HepG2 (cell line): ENCODE results near the gene DNM3.

Experiments used
- CCAR2 ChIP-seq: fragments of 200-400 bp; formaldehyde crosslinking; optimal IDR thresholded peaks from 2 replicates; pipeline ENCODE3; 2018; ENCODE audit warnings: low read depth, mild to moderate bottlenecking, low read length, moderate library complexity
- CTCF ChIP-seq: sonication (generic); formaldehyde crosslinking; IDR thresholded peaks from 2 replicates; pipeline ENCODE4 v1.5.0; 2020; ENCODE audit warnings: mild to moderate bottlenecking, missing genetic modification reagents, moderate library complexity
- GABPA ChIP-seq, 2 experiments: IDR thresholded peaks; 2 replicates each; pipeline ENCODE4 v1.6.1; 2011 to 2016; ENCODE audit warnings: low read depth in 2 of 2, low read length in 1 of 2, missing biosample characterization in 1 of 2, missing genetic modification characterization in 1 of 2
- MAFF ChIP-seq: IDR thresholded peaks from 2 replicates; pipeline ENCODE4 v1.6.1; 2011; ENCODE audit warnings: low read depth, low read length, improper control_type of control experiment
- MYC ChIP-seq: sonication (generic); formaldehyde crosslinking; IDR thresholded peaks from 2 replicates; pipeline ENCODE4 v1.9.0; 2021; ENCODE audit warnings: missing genetic modification reagents, borderline replicate concordance
- MYNN ChIP-seq: sonication (generic); formaldehyde crosslinking; IDR thresholded peaks from 2 replicates; pipeline ENCODE4 v1.4.0; 2020; ENCODE audit warnings: mild to moderate bottlenecking, low read depth, missing genetic modification reagents
- SP2 ChIP-seq: sonication (generic); formaldehyde crosslinking; IDR thresholded peaks from 2 replicates; pipeline ENCODE4 v1.5.1; 2020; ENCODE audit warnings: mild to moderate bottlenecking, missing genetic modification reagents
- ZNF670 ChIP-seq: sonication (generic); formaldehyde crosslinking; IDR thresholded peaks from 2 replicates; pipeline ENCODE4 v1.8.0; 2022; ENCODE audit warnings: mild to moderate bottlenecking, missing genetic modification reagents, borderline replicate concordance
- ZNF747 ChIP-seq: sonication (generic); formaldehyde crosslinking; IDR thresholded peaks from 2 replicates; pipeline ENCODE4 v1.8.1; 2023; ENCODE audit warnings: missing genetic modification reagents, mild to moderate bottlenecking, borderline replicate concordance
- ZNF839 ChIP-seq: sonication (generic); formaldehyde crosslinking; IDR thresholded peaks from 2 replicates; pipeline ENCODE4 v1.4.0; 2020; ENCODE audit warnings: missing genetic modification reagents, mild to moderate bottlenecking, borderline replicate concordance
- ZSCAN30 ChIP-seq: sonication (generic); formaldehyde crosslinking; IDR thresholded peaks from 2 replicates; pipeline ENCODE4 v1.5.0; 2020; ENCODE audit warnings: mild to moderate bottlenecking, missing genetic modification reagents
- TF ChIP-seq, protein P1 (sequence below): sonication (generic); formaldehyde crosslinking; IDR thresholded peaks from 2 replicates; pipeline ENCODE4 v1.5.0; 2020; ENCODE audit warnings: mild to moderate bottlenecking, missing genetic modification reagents, borderline replicate concordance
- TF ChIP-seq, protein P2 (sequence below): conservative IDR thresholded peaks from 2 replicates; pipeline ENCODE4 v1.6.1; 2018; ENCODE audit warnings: missing genetic modification reagents
- TF ChIP-seq, protein P3 (sequence below), 2 experiments: IDR thresholded peaks; 2 replicates each; pipeline ENCODE4 v1.6.1; 2011 to 2012; ENCODE audit warnings: low read length in 2 of 2, borderline replicate concordance in 1 of 2, low read depth in 1 of 2, mild to moderate bottlenecking in 1 of 2, moderate library complexity in 1 of 2

- TF ChIP-seq MAFF (no peak), SP2 (no peak), CTCF (no peak), GABPA (IDR thresholded peaks at IDR 0.05; ENCODE audit: low read depth, low read length) (no peak), GABPA (CRISPR knock-in tag; IDR thresholded peaks at IDR 0.05; ENCODE audit: low read depth) (no peak), CCAR2 (no peak), ZSCAN30 (CRISPR knock-in tag) (no peak), MYC (CRISPR knock-in tag) (no peak), ZNF839 (no peak), ZNF747 (CRISPR knock-in tag) (no peak), MYNN (no peak), ZNF670 (CRISPR knock-in tag) (no peak)
- TF ChIP-seq, protein P1, sequence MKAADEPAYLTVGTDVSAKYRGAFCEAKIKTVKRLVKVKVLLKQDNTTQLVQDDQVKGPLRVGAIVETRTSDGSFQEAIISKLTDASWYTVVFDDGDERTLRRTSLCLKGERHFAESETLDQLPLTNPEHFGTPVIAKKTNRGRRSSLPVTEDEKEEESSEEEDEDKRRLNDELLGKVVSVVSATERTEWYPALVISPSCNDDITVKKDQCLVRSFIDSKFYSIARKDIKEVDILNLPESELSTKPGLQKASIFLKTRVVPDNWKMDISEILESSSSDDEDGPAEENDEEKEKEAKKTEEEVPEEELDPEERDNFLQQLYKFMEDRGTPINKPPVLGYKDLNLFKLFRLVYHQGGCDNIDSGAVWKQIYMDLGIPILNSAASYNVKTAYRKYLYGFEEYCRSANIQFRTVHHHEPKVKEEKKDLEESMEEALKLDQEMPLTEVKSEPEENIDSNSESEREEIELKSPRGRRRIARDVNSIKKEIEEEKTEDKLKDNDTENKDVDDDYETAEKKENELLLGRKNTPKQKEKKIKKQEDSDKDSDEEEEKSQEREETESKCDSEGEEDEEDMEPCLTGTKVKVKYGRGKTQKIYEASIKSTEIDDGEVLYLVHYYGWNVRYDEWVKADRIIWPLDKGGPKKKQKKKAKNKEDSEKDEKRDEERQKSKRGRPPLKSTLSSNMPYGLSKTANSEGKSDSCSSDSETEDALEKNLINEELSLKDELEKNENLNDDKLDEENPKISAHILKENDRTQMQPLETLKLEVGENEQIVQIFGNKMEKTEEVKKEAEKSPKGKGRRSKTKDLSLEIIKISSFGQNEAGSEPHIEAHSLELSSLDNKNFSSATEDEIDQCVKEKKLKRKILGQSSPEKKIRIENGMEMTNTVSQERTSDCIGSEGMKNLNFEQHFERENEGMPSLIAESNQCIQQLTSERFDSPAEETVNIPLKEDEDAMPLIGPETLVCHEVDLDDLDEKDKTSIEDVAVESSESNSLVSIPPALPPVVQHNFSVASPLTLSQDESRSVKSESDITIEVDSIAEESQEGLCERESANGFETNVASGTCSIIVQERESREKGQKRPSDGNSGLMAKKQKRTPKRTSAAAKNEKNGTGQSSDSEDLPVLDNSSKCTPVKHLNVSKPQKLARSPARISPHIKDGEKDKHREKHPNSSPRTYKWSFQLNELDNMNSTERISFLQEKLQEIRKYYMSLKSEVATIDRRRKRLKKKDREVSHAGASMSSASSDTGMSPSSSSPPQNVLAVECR, result no peak
- TF ChIP-seq, protein P2, sequence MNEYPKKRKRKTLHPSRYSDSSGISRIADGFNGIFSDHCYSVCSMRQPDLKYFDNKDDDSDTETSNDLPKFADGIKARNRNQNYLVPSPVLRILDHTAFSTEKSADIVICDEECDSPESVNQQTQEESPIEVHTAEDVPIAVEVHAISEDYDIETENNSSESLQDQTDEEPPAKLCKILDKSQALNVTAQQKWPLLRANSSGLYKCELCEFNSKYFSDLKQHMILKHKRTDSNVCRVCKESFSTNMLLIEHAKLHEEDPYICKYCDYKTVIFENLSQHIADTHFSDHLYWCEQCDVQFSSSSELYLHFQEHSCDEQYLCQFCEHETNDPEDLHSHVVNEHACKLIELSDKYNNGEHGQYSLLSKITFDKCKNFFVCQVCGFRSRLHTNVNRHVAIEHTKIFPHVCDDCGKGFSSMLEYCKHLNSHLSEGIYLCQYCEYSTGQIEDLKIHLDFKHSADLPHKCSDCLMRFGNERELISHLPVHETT (CRISPR knock-in tag), result no peak
- TF ChIP-seq, protein P3, sequence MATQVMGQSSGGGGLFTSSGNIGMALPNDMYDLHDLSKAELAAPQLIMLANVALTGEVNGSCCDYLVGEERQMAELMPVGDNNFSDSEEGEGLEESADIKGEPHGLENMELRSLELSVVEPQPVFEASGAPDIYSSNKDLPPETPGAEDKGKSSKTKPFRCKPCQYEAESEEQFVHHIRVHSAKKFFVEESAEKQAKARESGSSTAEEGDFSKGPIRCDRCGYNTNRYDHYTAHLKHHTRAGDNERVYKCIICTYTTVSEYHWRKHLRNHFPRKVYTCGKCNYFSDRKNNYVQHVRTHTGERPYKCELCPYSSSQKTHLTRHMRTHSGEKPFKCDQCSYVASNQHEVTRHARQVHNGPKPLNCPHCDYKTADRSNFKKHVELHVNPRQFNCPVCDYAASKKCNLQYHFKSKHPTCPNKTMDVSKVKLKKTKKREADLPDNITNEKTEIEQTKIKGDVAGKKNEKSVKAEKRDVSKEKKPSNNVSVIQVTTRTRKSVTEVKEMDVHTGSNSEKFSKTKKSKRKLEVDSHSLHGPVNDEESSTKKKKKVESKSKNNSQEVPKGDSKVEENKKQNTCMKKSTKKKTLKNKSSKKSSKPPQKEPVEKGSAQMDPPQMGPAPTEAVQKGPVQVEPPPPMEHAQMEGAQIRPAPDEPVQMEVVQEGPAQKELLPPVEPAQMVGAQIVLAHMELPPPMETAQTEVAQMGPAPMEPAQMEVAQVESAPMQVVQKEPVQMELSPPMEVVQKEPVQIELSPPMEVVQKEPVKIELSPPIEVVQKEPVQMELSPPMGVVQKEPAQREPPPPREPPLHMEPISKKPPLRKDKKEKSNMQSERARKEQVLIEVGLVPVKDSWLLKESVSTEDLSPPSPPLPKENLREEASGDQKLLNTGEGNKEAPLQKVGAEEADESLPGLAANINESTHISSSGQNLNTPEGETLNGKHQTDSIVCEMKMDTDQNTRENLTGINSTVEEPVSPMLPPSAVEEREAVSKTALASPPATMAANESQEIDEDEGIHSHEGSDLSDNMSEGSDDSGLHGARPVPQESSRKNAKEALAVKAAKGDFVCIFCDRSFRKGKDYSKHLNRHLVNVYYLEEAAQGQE (IDR thresholded peaks at IDR 0.05; ENCODE audit: borderline replicate concordance in 1 of 2, low read depth in 1 of 2, low read length in 2 of 2), result no peak
These were observed 295.6 kb downstream of the DNM3 start for GRCh38 chr1:172136925-172137324.
